OCI-LY1 (cell line): ENCODE results near the gene CRTC3.

ENCODE experiments used
- H2AFZ ChIP-seq: fragments of 200-600 bp; sonication (generic), shearing (Covaris generic); 2 replicates; pipeline ENCODE4 v1.6.0; 2014; ENCODE audit warnings: antibody characterized with exemption, mild to moderate bottlenecking, low read length
- H3F3A ChIP-seq: fragments of 200-600 bp; sonication (generic), shearing (Covaris generic); 2 replicates; pipeline ENCODE4 v1.6.0; 2014; ENCODE audit warnings: mild to moderate bottlenecking, antibody characterized with exemption, low read length, moderate library complexity; ENCODE audit not compliant: insufficient read depth
- H3K27ac ChIP-seq: fragments of 200-600 bp; sonication (generic); 2 replicates; pipeline ENCODE4 v1.5.1; 2014; ENCODE audit warnings: low read length, mixed run types, mild to moderate bottlenecking, low read depth; ENCODE audit not compliant: poor library complexity, severe bottlenecking
- H3K27me3 ChIP-seq: fragments of 200-600 bp; sonication (generic); 2 replicates; pipeline ENCODE4 v1.6.0; 2014; ENCODE audit warnings: antibody characterized with exemption, mild to moderate bottlenecking, low read length, moderate library complexity; ENCODE audit not compliant: insufficient read depth
- H3K36me3 ChIP-seq: fragments of 200-600 bp; sonication (generic); 2 replicates; pipeline ENCODE4 v1.6.1; 2014; ENCODE audit warnings: mild to moderate bottlenecking, antibody characterized with exemption, low read length, moderate library complexity, mixed read lengths; ENCODE audit not compliant: insufficient read depth
- H3K4me1 ChIP-seq: fragments of 200-600 bp; sonication (generic); 2 replicates; pipeline ENCODE4 v1.5.1; 2014; ENCODE audit warnings: mild to moderate bottlenecking, low read length, moderate library complexity; ENCODE audit not compliant: insufficient read depth, severe bottlenecking
- H3K4me2 ChIP-seq: fragments of 200-600 bp; sonication (generic), shearing (Covaris generic); 2 replicates; pipeline ENCODE4 v1.6.1; 2014; ENCODE audit warnings: low read length
- H3K4me3 ChIP-seq: fragments of 200-600 bp; sonication (generic); 2 replicates; pipeline ENCODE4 v1.5.1; 2014; ENCODE audit warnings: low read length, low read depth, mild to moderate bottlenecking, mixed read lengths; ENCODE audit not compliant: poor library complexity, severe bottlenecking
- H3K79me2 ChIP-seq: fragments of 200-600 bp; shearing (Covaris generic); 2 replicates; pipeline ENCODE4 v1.6.1; 2016; ENCODE audit warnings: mixed run types, low read length, mixed read lengths; ENCODE audit not compliant: insufficient read depth
- H3K9ac ChIP-seq: fragments of 200-600 bp; sonication (generic), shearing (Covaris generic); 2 replicates; pipeline ENCODE4 v1.6.1; 2014; ENCODE audit warnings: mild to moderate bottlenecking, low read length, mixed read lengths
- H3K9me2 ChIP-seq: fragments of 200-600 bp; sonication (generic), shearing (Covaris generic); 2 replicates; pipeline ENCODE4 v1.6.1; 2014; ENCODE audit warnings: low read depth, mild to moderate bottlenecking, low read length, mixed read lengths
- H3K9me3 ChIP-seq: fragments of 200-600 bp; shearing (Covaris generic); 2 replicates; pipeline ENCODE4 v1.6.1; 2014; ENCODE audit warnings: low read length, mixed read lengths
- H4K20me1 ChIP-seq: fragments of 200-600 bp; sonication (generic), shearing (Covaris generic); 2 replicates; pipeline ENCODE4 v1.6.0; 2016; ENCODE audit warnings: mild to moderate bottlenecking, low read length; ENCODE audit not compliant: insufficient read depth
- EZH2 ChIP-seq: fragments of 200-600 bp; sonication (generic), shearing (Covaris generic); IDR thresholded peaks from 2 replicates; pipeline ENCODE4 v1.8.0; 2017; ENCODE audit warnings: borderline replicate concordance, mixed run types, mild to moderate bottlenecking, antibody characterized with exemption, low read length, moderate library complexity, mixed read lengths
- TF ChIP-seq, protein P1 (sequence below): fragments of 200-600 bp; sonication (generic), shearing (Covaris generic); IDR thresholded peaks from 2 replicates; pipeline ENCODE4 v1.5.1; 2017; ENCODE audit warnings: mild to moderate bottlenecking, antibody characterized with exemption, low read length, moderate library complexity, mixed read lengths

Gene CRTC3

GRCh38 chr15:90596943-90597342 lies 67.2 kb downstream of the CRTC3 start:
- no peaks in the 10 kb centered on the region for H3K79me2 ChIP-seq
- no peaks in the 10 kb centered on the region for H3K9me2 ChIP-seq
- H3K27ac ChIP-seq, result peak overlapping the region; percentile 92
- TF ChIP-seq, protein P1, sequence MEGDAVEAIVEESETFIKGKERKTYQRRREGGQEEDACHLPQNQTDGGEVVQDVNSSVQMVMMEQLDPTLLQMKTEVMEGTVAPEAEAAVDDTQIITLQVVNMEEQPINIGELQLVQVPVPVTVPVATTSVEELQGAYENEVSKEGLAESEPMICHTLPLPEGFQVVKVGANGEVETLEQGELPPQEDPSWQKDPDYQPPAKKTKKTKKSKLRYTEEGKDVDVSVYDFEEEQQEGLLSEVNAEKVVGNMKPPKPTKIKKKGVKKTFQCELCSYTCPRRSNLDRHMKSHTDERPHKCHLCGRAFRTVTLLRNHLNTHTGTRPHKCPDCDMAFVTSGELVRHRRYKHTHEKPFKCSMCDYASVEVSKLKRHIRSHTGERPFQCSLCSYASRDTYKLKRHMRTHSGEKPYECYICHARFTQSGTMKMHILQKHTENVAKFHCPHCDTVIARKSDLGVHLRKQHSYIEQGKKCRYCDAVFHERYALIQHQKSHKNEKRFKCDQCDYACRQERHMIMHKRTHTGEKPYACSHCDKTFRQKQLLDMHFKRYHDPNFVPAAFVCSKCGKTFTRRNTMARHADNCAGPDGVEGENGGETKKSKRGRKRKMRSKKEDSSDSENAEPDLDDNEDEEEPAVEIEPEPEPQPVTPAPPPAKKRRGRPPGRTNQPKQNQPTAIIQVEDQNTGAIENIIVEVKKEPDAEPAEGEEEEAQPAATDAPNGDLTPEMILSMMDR, result no peak
- TF ChIP-seq EZH2, result no peak
- no peak overlapping the region for H2AFZ ChIP-seq
- H3K9me3 ChIP-seq, result no peaks in the 10 kb centered on the region
- H3K4me2 ChIP-seq, result no peak overlapping the region
- no peak overlapping the region for H3K4me3 ChIP-seq
- H3K9ac ChIP-seq, result no peak overlapping the region
- 0 out of 2 replicates have a peak, but pooled peaks cover 3% of the 10 kb centered on the region for H3F3A ChIP-seq
- H4K20me1 ChIP-seq, result no peaks in the 10 kb centered on the region
- no peaks in the 10 kb centered on the region for H3K36me3 ChIP-seq
- no peaks in the 10 kb centered on the region for H3K27me3 ChIP-seq
- peaks cover 55% of the 10 kb centered on the region for H3K4me1 ChIP-seq

DNA sequence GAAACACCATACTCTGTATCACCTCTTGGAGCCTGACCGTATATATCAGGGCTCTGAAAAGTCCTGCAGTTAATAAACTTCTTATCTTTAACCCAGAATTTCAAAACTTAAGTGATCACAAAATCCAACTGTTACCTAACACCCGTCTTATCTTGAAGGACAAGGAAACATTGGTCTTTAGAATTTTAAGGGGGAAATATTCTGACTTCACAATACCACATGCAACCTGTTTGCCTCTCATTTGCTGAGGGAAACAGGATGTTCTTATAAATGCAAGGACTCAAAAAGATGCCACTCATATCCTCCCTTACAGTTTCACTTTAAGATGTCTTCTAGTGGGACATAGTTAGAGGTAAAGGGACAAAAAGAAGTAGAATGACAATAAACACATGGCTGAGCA lies 67.9 kb downstream of the CRTC3 start:
- Histone ChIP-seq H3K27ac (peak overlapping the region; percentile 92), H3K27me3 (no peaks in the 10 kb centered on the region), H3K4me2 (peak overlapping the region; percentile 1; the same call in 1 of the 2 replicates), H3K9ac (no peak overlapping the region; the same call in 1 of the 2 replicates), H3K36me3 (no peaks in the 10 kb centered on the region), H3K4me1 (peaks cover 55% of the 10 kb centered on the region), H2AFZ (no peak overlapping the region), H4K20me1 (no peaks in the 10 kb centered on the region), H3K79me2 (no peaks in the 10 kb centered on the region), H3K4me3 (no peak overlapping the region), H3F3A (0 out of 2 replicates have a peak, but pooled peaks cover 3% of the 10 kb centered on the region), H3K9me3 (no peaks in the 10 kb centered on the region), H3K9me2 (no peaks in the 10 kb centered on the region)
- TF ChIP-seq EZH2, result no peak
- TF ChIP-seq, protein P1, result no peak

DNA sequence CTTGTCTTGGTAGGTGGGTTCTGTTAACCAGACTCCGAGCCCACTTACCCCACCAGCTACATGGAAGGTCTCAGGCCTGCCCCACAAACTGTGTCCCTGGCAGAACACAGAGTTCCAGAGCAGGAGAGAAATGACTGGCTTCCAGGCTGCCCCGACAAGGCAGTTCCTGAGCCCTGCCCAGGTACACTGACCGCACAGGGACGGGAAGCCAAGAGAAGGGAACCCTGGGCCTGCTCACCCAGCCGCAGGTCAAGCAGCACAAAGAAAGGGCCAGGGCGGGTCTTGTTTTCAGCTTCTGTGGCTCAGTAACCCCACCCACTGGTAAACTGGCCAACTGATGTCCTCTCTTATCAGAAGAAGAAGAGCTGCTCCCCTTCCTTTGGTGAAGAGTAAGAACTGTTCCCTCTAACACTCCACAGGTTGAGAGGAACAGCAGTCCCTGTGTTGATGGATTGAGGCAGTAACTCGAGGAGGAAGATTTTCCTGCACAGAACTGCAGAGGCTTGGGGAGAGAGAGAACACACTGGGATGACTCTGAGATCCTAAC lies 68.4 kb downstream of the CRTC3 start:
- no peaks in the 10 kb centered on the region for H3K9me2 ChIP-seq
- no peaks in the 10 kb centered on the region for H3K9me3 ChIP-seq
- no peaks in the 10 kb centered on the region for H3K79me2 ChIP-seq
- no peak overlapping the region for H3K4me3 ChIP-seq
- no peak overlapping the region for H2AFZ ChIP-seq
- H3K9ac ChIP-seq, result no peak overlapping the region; the same call in 1 of the 2 replicates
- H3F3A ChIP-seq, result 0 out of 2 replicates have a peak, but pooled peaks cover 3% of the 10 kb centered on the region
- H3K4me1 ChIP-seq, result peaks cover 54% of the 10 kb centered on the region
- no peak overlapping the region for H3K27ac ChIP-seq
- peak overlapping the region; percentile 1; the same call in 1 of the 2 replicates for H3K4me2 ChIP-seq
- H3K27me3 ChIP-seq, result no peaks in the 10 kb centered on the region
- no peaks in the 10 kb centered on the region for H4K20me1 ChIP-seq
- TF ChIP-seq, protein P1, result peak; percentile 32; the same call in 1 of the 2 replicates
- no peak for TF ChIP-seq EZH2
- H3K36me3 ChIP-seq, result no peaks in the 10 kb centered on the region
